Activated CD4-positive, alpha-beta T cell treated with anti-CD3 and anti-CD28 coated beads, Interleukin-2, Interleukin-6, amounts not matched to agents 100 ng/mL and 50 ng/mL, durations not matched to agents 16 hours and 8 hours (primary cell): ENCODE results near the gene RAB17.
"Not testable (repeated sequence)": the region's sequence is repeated elsewhere in the genome, so short reads cannot be mapped to it uniquely, and the experiment has no call there.

Experiments used
- DNase-seq: peaks from one replicate; pipeline ENCODE4 v3.0.0-alpha.2; 2020

The RAB17 gene

DNA sequence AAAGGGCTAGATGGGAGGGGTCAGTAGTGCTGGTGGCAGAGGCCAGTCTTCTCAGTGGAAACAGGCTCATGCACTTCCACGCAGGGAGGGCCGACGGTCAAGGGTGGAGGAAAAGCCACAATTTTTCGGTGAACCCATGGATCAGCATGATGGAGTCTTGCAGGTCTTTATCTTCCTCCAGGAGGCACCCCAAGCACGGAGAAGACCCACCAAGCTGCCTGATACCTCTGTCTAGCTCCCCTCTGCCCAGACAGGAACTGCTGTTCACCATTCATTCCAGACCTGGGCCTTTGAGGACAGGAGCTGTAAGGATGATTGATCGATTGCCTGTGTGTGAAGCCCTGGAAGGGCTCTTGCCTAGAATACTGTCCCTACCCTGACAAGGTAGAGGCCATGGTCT, 34.0 kb upstream of the RAB17 start:
- no peak for DNase-seq

DNA sequence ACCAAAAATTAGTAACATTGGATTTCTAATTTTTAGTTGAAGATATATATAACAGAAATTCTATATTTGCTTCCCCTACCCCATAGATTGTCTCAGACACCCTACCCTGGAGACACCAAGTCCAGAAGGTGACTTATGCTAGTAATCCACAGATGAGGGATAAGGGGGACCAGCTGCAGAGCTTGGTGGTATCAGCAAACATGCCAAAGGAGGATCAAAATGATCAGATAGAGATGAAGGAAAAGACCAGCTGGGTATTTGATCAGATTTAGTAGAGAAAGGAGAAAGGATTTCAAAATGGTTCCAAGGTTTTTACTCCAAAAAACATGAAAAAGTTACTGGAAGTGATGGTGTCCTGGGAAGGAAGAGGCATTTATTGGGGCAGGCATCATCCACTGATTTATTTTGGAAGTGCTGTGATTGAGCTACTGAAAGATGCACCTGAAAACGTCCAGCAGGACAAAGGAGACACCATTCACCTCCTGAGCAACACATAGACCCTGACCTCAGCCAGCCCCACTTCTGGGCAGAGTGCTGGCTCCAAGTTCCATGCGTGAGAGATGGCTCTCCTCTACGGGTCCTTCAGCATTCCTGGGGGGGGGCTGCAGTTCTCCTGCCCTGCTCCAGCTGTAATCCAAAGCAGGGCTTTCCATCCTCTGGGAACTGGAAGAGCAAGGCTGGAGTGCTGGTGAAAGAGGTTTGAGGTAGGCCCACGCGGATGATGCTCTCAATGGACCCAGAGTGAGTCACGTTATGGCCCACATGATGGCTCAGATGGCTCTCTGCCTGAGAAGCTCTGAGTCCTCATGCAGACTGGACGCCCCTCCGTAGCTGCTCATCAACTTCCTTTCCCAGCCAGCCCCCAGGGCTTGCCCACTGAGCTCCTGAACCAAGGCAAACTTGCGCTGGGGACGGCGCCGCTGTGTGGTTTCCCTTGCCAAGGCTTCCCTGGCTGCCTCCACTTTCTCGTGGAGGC, 33.2 kb upstream of the RAB17 start:
- no peak for DNase-seq

DNA sequence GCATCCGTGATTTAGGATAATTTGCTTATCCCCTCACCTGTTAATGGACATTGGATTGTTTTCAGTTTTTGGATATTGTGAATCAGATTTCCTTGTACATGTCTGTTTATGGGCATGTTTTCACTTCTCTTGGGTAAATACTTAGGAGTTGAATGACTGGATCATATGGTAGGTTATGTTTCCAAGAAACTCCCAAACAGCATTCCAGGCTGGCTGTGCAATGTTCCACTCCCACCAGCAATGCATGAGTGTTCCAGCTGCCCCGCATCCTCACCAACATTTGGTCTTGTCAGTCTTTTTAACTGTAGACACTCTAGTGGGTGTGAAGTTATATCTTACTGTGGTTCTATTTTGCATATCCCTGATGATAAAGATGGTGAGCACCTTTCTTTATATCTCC, 27.9 kb upstream of the RAB17 start:
- DNase-seq = no peak

DNA sequence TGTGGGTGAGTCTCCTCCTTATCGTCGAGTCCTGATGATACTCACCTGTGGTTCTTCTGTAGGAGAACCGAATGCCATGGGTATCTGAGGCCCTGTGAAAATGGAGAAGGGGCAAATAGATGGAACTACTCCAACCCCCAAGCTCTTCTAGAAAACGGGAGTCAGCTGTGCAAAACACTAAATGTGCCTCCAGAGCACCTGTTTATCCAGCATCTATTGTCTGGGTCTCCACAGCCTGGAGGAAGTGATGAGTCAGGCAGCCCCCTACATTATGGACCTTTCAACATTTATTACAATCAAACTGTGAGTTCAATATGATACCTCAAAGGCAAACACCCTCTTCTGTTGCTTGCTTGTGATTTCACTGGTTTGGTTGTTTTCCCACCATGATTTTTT, 27.1 kb upstream of the RAB17 start:
- DNase-seq = no peak

DNA sequence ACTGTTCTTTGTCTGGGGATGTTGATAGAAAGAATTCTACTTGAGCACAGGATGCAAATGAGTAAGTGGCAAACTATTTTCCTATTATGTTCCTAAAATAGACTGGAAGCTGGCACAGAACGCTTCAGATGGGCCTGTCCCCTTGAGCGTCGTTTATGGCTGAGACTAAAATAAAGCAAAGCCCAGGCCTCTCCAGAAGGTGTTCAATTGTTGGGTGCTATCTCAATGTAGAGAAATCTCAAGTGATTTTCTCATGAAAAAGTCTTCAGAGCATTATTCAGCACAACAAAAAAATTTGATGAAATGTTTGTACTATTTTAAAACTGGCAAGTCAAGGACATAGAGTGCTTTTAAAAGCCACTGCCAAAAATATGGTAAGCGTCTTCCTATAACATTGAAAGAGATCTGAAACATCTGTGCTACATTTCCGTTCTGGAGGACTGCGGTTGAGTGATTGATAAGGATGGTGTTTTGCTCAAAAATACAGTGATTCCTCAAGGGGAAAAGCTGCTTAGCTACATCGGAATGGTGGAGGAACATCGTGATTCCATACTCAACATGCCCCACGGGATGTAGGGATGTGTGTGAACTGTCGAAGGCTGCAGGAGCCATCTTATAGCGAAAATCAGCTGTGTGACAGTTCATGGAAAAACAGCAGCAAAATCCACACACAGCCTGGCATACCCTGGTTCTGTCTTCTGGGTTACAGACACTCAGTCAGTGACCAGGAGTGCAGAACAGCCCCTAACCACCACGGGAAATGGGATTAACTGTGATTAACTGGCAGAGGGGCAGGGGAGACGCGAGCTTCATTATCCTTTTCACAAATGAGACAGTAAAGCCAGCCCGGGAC, 26.4 kb upstream of the RAB17 start:
- no peak for DNase-seq

DNA sequence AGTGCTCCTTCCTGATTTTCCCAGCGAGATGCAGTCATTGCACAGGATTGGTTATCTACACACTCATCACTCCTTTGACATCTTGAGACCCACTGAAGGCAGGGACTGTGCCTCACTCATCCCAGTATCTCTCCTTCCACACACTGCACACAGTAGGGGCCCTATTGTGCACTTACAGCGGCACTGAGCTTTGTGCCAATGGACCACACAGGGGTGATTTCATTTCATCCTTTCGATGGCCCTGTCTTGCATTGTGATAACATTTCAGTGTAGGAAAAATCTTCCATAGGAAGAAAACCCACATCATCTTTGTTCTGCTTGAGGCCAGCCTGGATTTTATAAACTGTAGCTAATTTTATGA, 25.8 kb upstream of the RAB17 start:
- no peak for DNase-seq

DNA sequence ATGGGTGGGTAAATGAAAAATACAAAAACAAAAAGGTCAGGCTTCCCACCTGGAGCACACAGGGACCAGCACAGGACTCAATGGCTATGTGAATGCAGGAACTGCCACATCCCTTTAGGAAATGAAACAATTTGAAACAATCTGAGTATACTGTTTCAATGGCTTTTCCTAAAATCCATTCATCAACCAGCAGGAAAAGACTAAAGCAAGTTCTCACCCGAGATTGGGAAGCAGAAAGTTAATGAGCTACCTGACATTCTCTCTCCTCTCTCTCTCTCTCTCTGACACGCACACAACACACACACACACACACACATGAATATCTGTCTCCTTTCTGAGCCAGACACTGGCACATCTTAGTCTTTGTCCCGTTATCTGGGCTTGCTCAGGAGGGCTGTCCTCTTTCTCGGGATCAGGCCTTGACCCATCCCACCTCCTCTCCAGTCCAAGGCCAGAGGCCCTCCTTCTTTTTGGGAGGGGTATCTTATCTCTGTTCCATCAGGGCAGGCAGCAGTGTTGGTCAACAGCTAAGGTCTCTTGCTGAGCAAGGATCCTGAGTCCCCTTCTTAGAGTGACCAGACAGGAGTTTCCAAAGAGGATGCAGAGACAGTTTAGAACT, 25.2 kb upstream of the RAB17 start:
- DNase-seq = no peak

DNA sequence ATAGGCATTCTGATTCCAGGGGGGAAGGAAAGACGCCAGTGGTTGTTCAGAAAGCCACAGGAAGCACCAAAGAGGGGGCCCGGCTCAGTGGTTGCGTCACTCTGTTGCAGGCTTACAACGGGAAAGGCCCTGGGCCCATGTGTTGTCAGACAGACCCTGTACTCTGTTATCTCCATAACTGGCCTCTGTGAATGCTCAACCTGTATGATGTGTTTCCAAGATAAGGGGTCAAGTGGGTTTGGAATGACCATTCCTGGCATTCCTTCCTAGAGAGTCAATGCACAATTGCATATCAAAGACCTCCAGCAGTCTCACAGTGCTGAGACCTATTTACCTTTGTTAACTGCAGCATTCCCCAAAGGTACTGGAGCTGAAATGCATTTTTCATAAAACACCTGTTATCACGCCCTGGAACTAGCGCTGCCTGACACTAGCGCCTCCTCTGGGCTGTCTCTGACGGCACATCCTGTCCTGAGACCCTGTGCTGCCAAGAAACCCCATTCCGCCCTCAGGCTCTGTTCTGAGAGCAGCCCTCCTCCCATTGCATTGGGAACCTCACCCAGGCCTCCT, 23.7 kb upstream of the RAB17 start:
- DNase-seq = no peak

DNA sequence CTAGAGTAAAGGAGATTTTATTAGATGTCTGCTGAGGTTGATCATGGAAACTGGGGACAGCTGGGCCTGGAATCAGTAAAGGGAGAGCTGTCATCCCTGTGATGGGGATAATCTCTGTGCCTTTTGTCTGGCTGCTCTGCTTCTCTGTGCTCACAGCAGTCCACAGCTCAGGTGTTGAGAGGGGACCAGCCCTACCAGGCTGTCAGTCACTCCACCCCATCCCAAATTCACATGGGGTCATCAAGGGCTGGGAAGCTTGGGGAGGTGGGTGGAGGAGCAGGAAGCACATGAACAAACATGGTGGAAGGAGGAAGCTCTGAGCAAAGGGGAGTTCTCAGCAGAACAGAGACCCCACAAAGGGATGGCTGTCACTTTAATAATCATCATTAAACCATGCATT, 23.1 kb upstream of the RAB17 start:
- DNase-seq = no peak

DNA sequence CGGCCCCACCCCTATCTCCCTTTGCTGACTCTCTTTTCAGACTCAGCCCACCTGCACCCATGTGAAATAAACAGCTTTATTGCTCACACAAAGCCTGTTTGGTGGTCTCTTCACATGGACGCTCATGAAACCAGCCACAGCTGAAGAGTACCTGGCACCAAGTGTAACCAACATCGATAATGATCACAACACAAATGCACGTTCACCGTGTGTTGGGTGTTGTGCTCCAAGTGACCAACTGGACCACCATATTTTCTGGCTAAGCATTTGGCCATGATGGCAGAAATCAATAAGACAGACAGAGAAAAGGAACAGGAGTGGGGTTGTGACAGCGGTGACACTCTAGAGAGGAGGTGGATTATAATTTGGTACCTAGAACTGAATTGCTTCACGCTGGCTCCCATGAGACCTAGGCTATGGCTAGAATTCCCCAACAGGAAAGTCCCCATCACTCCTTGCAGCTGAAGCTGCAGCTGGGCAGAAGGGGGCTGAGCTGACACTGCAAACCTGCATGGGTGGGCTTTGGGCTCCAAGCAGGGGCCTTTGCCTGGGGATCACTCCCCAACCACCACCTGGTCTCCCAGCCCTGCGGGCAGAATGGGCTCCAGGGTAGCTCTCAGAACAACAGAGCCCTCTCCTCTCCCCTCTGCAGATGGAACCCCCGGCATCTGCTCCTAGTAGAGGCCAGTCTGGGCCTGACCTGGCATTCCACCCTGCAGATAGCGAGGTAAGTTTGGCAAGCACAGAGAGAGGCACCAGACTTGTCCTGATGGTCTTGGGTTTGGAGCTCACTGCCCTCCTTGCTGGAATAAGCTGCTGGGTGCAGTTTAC, 22.2 kb upstream of the RAB17 start:
- no peak for DNase-seq

DNA sequence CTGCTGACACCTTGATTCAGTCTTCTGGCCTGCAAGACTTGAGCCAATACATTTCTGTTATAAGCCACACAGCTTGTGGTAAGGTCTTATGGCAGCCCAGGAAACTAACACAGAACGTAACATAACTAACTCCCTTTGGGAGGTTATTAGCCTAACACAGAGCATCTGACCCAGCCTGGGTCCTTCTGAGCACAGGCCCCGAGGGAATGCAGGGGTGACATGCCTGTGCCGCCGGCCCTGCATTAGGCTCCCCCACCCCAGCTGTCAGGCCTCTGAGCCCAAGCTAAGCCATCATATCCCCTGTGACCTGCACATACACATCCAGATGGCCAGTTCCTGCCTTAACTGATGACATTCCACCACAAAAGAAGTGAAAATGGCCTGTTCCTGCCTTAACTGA, 16.0 kb upstream of the RAB17 start:
- DNase-seq = not testable (repeated sequence)

DNA sequence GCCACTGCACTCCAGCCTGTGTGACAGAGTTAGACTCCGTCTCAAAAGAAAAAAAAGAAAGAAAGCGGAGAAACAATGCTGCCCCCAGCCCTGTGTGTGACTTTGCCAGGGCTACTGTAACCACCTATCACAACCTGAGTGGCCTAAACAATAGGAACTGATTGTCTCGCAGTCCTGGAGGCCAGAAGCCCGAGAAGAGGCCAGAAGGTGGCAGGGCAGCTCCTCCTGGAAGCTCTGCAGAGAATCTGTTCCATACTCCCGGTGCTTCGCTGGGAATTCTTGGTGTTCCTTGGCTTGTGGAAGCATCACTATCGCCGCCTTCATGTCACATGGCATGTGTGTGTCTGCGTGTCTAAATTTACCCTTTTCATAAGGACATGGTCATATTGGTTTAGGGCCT, 14.4 kb upstream of the RAB17 start:
- DNase-seq = no peak

DNA sequence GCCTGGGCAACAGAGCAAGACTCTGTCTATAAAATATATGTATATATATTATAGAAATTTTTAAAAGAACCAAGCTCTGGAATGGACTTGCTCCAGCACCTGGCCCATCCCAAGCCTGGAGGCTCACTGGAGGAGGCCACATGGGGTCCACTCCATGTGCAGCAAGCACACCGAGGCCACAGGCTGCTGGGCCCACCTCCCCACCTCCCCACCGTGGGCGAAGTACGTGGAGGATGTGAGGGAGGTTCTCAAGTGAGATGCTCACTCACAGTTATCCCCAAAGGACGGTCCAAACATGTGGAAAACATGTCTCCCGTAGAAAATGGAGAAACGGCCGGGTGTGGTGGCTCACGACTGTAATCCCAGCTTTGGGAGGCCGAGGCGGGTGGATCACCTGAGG, 13.9 kb upstream of the RAB17 start:
- DNase-seq = no peak

DNA sequence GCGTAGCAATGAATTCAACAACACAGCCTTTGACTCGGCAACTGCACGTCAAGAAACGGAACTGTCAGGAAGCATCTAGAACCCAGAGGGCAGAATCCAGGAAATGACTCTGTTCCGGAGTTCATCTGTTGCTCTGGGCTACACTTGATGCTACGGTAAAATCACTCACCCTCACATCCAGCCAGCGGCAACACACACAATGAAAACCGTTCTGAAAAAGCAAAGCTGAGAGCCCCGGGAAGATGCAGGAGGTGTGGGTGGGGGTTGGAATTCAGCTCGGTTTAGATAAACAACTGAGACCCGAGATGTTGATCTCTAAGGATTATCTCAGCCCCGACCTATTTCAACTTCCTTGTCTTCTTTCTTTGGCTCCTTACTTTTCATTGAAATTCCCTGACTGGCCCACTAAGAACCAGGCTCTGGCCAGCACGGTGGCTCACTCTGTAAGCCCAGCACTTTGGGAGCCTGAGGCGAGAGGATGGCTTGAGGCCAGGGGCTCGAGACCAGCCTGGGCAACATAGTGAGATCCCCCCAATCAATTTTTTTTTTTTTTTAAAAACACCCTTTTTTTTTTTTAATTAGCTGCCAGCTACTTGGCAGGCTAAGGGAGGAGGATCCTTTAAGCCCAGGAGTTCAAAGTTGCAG, 13.3 kb upstream of the RAB17 start:
- peak; percentile 56 for DNase-seq

DNA sequence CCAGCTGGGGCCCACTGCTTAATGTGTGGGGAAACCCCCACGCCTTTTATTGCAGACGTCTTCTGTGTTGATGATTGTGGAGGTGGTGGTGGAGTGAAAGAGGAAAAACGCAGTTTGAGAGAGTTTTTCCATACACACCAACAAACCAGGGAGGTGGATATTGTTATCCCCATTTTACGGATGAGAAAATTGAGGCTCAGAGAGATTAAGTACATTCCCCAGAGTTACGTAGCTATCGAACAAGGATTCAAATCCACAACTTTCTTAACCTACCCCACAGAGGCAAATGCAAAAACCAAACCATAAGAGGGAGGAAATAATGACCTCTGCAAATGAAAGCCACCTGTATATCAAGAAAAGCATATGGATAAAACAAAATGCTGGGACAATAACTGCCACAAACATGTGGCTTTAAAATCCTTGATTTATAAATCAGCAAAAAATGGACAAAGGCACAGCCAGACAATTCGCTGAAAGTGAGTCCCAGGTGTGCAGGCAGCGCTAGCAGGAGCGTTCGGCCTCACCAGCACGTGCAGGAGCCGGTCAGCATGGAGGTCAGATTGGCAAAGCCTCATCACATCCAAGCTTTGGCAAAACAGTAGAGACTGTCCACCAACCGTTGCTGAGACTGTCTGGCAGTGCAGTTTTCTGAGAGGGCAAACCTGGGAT, 12.6 kb upstream of the RAB17 start:
- DNase-seq = no peak

DNA sequence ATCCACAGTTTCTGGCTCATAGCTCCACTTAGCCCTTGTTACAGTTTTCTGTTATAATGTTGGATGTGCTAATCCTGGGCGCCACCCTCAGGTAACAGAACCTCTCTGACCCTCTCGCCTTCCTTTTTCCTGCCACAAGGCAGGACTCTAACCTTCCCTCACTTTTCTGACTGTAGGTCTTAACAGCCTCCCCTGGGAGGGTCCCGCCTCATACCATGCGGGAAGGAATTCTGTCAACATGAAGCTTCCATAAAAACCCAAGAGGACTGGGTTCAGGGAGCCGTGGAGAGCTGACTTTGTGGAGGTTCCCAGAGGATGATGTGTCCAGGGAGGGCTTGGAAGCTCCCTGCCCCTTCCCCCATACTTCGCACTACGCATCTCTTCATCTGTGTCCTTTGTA, 11.9 kb upstream of the RAB17 start:
- DNase-seq = no peak

DNA sequence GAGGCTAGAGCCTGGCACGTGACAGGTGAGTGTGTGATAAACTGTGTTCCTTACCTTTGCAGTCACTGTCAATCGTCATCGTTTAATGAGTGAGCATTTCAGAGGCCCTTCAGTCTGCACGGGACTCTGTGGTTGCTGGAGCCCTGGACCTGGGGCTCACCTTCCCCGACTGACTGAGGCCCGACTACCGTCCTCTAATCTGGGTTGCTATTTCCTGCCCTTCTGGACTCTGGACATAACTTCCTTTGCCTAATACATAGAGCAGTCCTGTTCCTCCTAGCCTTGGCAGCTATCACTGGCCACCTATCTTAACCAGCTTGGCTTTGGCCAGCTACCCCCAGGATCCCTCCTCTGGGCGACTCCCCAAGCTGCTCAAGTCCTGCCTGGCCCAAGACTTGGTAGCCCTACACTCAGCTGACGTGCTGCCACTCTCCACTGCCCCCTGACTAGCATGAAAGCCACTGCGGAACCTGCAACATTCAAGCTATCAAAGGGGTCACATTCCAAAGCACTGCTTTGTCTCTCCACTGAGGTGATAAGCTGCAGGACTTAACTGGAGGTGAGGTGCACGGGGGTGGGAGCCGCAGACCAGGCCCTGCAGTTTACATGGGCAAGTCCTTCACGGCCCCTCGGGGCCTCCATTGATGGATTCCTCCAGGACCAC, 11.1 kb upstream of the RAB17 start:
- DNase-seq = no peak

DNA sequence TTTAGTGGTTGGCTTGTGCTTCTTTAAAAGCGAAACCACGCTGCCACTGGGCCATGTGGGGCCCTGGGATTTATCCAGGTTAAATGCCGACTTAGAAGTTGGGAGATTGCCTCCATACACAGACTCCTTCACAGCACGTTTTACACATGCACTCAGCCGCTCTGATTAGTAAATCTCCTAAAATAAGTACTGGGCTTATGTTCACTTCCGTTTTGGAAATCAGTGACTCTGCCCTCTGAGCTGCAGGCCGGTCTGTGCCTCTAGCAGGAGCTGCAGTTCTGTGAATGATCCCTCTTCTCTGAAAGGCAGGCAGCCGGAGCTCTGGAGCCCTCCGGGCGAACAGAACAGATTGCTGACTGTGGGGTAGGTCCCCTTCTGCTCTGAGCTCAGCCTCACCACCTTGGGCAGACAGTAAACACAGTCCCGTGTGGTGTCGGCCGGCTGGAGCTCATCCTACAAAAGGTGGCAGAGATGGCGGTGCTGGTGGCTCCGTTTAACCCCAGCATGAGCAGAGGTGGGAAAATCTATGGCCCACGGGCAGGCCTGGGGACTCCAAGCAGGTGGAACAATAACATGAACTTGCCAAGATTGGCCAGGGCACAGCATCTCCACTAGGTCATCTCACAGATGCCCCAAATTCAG, 9.8 kb upstream of the RAB17 start:
- DNase-seq = no peak

DNA sequence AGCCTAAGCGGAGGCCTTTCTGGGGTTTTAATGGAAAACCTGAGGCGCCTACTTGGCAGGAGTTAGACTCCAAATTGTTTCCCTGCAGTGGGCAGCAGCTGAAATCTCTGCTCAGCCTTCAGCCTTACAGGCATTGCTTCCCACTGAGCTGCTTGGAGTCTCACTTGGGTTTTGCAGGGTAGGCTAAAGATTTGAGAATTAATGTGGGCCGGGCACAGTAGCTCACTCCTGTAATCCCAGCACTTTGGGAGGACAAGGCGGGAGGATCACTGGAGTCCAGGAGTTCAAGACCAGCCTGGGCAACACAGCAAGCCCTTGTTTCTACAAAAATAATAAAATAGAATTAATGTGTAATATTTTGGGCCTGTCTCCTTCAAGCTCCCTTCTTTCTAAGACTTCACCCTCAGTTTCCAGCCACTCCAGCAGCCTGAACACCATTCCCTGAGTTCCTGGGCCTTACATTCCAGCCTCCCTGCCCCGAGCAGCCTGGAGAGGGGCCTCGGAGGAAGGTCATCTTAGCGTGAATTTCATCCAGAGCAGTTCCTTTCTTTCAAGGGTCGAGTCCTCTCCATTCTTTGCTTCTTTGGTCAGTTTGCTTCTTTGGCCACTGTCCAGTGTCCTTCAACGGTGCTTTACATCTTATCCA, 9.1 kb upstream of the RAB17 start:
- DNase-seq = no peak
